HEK293 (cell line): ENCODE results near the gene OR5K2.

ENCODE experiments used
- ZNF398 ChIP-seq: fragments of 450-650 bp; formaldehyde crosslinking; IDR thresholded peaks from 2 replicates; pipeline ENCODE4 v1.5.1; 2017; ENCODE audit warnings: missing biosample characterization, missing genetic modification characterization
- TF ChIP-seq, protein P1 (sequence below): fragments of 450-650 bp; formaldehyde crosslinking; IDR thresholded peaks from 2 replicates; pipeline ENCODE4 v1.5.1; 2016; ENCODE audit warnings: missing biosample characterization, missing genetic modification characterization

- TF ChIP-seq, protein P1, sequence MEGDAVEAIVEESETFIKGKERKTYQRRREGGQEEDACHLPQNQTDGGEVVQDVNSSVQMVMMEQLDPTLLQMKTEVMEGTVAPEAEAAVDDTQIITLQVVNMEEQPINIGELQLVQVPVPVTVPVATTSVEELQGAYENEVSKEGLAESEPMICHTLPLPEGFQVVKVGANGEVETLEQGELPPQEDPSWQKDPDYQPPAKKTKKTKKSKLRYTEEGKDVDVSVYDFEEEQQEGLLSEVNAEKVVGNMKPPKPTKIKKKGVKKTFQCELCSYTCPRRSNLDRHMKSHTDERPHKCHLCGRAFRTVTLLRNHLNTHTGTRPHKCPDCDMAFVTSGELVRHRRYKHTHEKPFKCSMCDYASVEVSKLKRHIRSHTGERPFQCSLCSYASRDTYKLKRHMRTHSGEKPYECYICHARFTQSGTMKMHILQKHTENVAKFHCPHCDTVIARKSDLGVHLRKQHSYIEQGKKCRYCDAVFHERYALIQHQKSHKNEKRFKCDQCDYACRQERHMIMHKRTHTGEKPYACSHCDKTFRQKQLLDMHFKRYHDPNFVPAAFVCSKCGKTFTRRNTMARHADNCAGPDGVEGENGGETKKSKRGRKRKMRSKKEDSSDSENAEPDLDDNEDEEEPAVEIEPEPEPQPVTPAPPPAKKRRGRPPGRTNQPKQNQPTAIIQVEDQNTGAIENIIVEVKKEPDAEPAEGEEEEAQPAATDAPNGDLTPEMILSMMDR (tag by site-specific recombination), result no peak
- TF ChIP-seq ZNF398 (tag by site-specific recombination), result no peak
Measured at GRCh38 chr3:98504539-98504938, 7.1 kb downstream of the OR5K2 start.
